ENCODE measurements around the gene TCTA. TPM values are rescaled to one million over a fixed set of nuclear protein-coding genes. Genes with fewer than 3 reads are reported as not detected.

Gene TCTA
- total RNA-seq, 1 experiment from 2014 or later, result 11.5 TPM

DNA sequence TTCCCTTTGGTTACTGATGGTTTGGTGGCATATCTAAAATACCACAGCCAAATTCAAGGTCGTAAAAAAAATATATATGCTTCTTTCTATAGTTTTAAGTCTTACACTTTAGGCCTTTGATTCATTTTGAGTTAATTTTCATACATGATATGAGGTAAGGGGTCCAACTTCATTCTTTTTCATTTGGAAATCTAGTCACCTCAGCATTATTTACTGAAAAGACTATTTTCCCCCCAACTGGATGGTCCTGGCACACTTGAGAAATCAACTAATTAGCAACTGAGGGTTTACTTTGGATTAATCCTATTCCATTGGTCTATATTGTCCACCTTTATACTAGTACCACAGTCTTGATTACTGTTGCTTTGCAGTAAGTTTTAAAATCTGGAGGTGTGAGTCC is 26.6 kb upstream of the TCTA start (continued):
- TF ChIP-seq, protein P1, sequence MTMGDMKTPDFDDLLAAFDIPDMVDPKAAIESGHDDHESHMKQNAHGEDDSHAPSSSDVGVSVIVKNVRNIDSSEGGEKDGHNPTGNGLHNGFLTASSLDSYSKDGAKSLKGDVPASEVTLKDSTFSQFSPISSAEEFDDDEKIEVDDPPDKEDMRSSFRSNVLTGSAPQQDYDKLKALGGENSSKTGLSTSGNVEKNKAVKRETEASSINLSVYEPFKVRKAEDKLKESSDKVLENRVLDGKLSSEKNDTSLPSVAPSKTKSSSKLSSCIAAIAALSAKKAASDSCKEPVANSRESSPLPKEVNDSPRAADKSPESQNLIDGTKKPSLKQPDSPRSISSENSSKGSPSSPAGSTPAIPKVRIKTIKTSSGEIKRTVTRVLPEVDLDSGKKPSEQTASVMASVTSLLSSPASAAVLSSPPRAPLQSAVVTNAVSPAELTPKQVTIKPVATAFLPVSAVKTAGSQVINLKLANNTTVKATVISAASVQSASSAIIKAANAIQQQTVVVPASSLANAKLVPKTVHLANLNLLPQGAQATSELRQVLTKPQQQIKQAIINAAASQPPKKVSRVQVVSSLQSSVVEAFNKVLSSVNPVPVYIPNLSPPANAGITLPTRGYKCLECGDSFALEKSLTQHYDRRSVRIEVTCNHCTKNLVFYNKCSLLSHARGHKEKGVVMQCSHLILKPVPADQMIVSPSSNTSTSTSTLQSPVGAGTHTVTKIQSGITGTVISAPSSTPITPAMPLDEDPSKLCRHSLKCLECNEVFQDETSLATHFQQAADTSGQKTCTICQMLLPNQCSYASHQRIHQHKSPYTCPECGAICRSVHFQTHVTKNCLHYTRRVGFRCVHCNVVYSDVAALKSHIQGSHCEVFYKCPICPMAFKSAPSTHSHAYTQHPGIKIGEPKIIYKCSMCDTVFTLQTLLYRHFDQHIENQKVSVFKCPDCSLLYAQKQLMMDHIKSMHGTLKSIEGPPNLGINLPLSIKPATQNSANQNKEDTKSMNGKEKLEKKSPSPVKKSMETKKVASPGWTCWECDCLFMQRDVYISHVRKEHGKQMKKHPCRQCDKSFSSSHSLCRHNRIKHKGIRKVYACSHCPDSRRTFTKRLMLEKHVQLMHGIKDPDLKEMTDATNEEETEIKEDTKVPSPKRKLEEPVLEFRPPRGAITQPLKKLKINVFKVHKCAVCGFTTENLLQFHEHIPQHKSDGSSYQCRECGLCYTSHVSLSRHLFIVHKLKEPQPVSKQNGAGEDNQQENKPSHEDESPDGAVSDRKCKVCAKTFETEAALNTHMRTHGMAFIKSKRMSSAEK (CRISPR knock-in tag; IDR thresholded peaks at IDR 0.05; ENCODE audit: borderline replicate concordance), result no peak
- TF ChIP-seq GRHL2 (CRISPR knock-in tag; IDR thresholded peaks at IDR 0.05; ENCODE audit: insufficient replicate concordance, severe bottlenecking) (no peak), NFYB (CRISPR knock-in tag; conservative IDR thresholded peaks at IDR 0.05; ENCODE audit: low read depth) (no peak), SMAD3 (CRISPR knock-in tag; IDR thresholded peaks at IDR 0.05; ENCODE audit: borderline replicate concordance) (no peak), FOXP1 (CRISPR knock-in tag; IDR thresholded peaks at IDR 0.05; ENCODE audit: borderline replicate concordance) (no peak), KAT7 (CRISPR knock-in tag; IDR thresholded peaks at IDR 0.05; ENCODE audit: borderline replicate concordance) (no peak), PRRX2 (CRISPR knock-in tag; IDR thresholded peaks at IDR 0.05) (no peak)
- TF ChIP-seq, protein P2, sequence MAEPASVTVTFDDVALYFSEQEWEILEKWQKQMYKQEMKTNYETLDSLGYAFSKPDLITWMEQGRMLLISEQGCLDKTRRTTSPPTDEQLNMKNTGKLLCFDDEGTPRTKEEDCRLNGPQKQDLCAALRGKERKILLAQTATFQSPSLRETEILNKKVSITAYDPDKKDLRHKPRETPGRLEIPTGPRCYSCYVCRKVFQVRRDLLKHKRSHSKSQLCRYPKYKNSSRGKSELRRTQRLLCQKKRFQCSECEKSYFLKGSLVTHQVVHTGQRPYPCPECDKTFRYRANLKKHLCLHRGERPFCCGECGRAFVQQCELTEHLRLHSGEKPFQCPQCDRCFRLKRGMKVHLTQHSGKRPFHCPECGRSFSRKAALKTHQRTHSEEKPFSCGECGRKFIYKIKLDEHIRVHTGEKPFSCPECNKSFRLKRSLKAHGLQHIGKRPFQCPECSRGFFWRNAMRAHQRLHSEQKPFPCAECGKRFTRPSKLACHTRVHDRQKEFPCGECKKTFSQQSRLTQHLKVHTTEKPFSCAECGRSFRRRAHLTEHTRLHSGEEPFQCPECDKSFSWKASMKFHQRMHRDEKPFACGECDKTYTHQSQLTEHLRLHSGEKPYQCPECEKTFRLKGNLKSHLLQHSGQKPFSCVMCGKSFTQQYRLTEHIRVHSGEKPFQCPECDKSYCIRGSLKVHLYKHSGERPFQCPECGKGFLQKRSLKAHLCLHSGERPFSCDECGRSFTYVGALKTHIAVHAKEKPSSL (CRISPR knock-in tag; conservative IDR thresholded peaks at IDR 0.05), result no peak
- TF ChIP-seq, protein P3, sequence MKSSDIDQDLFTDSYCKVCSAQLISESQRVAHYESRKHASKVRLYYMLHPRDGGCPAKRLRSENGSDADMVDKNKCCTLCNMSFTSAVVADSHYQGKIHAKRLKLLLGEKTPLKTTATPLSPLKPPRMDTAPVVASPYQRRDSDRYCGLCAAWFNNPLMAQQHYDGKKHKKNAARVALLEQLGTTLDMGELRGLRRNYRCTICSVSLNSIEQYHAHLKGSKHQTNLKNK (CRISPR knock-in tag; IDR thresholded peaks at IDR 0.05), result no peak

DNA sequence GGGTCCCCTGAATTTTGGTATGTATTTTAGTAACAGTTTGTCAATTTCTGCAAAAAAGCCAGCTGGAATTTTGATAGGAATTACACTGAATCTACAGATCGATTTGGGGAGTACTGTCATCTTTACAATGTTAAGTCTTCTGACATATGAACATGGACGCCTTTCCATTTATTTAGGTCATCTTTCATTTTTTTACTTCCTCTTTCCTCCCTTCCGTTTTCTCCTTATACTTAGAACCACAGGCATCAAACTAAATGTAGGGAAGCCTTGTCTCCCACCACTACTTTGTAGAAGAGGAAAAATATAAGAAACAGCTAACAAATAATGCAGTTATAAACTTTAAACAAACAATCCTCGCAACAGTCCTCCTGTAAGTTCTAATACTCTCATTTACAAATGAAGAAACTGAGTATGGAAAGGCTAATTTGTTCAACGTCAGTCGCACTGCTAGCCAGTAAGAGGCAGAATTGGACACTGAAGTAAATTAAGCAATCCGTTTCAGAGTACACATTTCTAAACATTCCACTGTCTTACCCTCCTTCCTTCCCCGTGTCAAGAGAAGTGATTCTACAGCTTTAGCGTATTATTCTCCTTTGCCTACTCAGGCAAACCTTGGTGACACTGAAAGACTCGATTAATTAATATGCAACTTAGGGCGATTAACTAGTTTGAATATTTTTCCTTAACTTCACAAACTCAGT is 26.0 kb upstream of the TCTA start:
- ChIA-PET CTCF (no interaction called here), POLR2A (no interaction called here)
- ATAC-seq (no peak), DNase-seq (ENCODE audit: low spot score) (no peak)
- Mint-ChIP-seq H3K9me3 (no peaks in the 10 kb centered on the region), H3K4me1 (peaks cover 9% of the 10 kb centered on the region; the same call in 1 of the 2 replicates), H3K36me3 (0 out of 2 replicates have a peak, but pooled peaks cover 12% of the 10 kb centered on the region), H3K27me3 (ENCODE audit: low read depth) (no peaks in the 10 kb centered on the region), H3K27ac (peak overlapping the region; percentile 82), H3K4me3 (no peak overlapping the region)
- TF ChIP-seq NR1H2 (CRISPR knock-in tag; IDR thresholded peaks at IDR 0.05) (no peak), TEAD4 (CRISPR knock-in tag; IDR thresholded peaks at IDR 0.05) (no peak), FOXP1 (CRISPR knock-in tag; IDR thresholded peaks at IDR 0.05; ENCODE audit: borderline replicate concordance) (no peak), ATF1 (CRISPR knock-in tag; IDR thresholded peaks at IDR 0.05) (no peak), ZNF121 (CRISPR knock-in tag; IDR thresholded peaks at IDR 0.05) (no peak), HMGA2 (CRISPR knock-in tag; IDR thresholded peaks at IDR 0.05) (no peak), ZNF396 (CRISPR knock-in tag; IDR thresholded peaks at IDR 0.05; ENCODE audit: borderline replicate concordance) (no peak), ESRRA (CRISPR knock-in tag; IDR thresholded peaks at IDR 0.05; ENCODE audit: borderline replicate concordance) (no peak), KAT7 (CRISPR knock-in tag; IDR thresholded peaks at IDR 0.05; ENCODE audit: borderline replicate concordance) (no peak), CREM (CRISPR knock-in tag; IDR thresholded peaks at IDR 0.05) (no peak), ZBTB21 (CRISPR knock-in tag; IDR thresholded peaks at IDR 0.05; ENCODE audit: borderline replicate concordance) (no peak)
- TF ChIP-seq, protein P4, sequence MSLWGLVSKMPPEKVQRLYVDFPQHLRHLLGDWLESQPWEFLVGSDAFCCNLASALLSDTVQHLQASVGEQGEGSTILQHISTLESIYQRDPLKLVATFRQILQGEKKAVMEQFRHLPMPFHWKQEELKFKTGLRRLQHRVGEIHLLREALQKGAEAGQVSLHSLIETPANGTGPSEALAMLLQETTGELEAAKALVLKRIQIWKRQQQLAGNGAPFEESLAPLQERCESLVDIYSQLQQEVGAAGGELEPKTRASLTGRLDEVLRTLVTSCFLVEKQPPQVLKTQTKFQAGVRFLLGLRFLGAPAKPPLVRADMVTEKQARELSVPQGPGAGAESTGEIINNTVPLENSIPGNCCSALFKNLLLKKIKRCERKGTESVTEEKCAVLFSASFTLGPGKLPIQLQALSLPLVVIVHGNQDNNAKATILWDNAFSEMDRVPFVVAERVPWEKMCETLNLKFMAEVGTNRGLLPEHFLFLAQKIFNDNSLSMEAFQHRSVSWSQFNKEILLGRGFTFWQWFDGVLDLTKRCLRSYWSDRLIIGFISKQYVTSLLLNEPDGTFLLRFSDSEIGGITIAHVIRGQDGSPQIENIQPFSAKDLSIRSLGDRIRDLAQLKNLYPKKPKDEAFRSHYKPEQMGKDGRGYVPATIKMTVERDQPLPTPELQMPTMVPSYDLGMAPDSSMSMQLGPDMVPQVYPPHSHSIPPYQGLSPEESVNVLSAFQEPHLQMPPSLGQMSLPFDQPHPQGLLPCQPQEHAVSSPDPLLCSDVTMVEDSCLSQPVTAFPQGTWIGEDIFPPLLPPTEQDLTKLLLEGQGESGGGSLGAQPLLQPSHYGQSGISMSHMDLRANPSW (CRISPR knock-in tag; conservative IDR thresholded peaks at IDR 0.05; ENCODE audit: low read depth), result no peak
- TF ChIP-seq, protein P5, sequence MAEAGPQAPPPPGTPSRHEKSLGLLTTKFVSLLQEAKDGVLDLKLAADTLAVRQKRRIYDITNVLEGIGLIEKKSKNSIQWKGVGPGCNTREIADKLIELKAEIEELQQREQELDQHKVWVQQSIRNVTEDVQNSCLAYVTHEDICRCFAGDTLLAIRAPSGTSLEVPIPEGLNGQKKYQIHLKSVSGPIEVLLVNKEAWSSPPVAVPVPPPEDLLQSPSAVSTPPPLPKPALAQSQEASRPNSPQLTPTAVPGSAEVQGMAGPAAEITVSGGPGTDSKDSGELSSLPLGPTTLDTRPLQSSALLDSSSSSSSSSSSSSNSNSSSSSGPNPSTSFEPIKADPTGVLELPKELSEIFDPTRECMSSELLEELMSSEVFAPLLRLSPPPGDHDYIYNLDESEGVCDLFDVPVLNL (CRISPR knock-in tag; IDR thresholded peaks at IDR 0.05; ENCODE audit: borderline replicate concordance, low read depth), result no peak

All from WTC11 (cell line).